GM23338 (cell line): ENCODE results near the gene PPFIA4. TPM values are rescaled to one million over a fixed set of nuclear protein-coding genes. Genes with fewer than 3 reads are reported as not detected.
"Not testable (repeated sequence)": the region's sequence is repeated elsewhere in the genome, so short reads cannot be mapped to it uniquely, and the experiment has no call there.

Source experiments
- ATAC-seq: fragments of 200-7000 bp; cut with Tn5 transposase; 3 replicates; pipeline ENCODE4 v1.9.1; 2020
- DNase-seq: peaks from one replicate; pipeline ENCODE4 v3.0.0-alpha.2; 2015; ENCODE audit warnings: low spot score
- H2AFZ ChIP-seq: fragments of 200-600 bp; sonication (generic); 2 replicates; pipeline ENCODE4 v1.8.0; 2016; ENCODE audit warnings: antibody characterized with exemption, mild to moderate bottlenecking, moderate library complexity
- H3F3A ChIP-seq: fragments of 200-600 bp; sonication (generic); replicated peaks from 2 replicates; pipeline ENCODE4 v1.8.0; 2017; ENCODE audit warnings: antibody characterized with exemption, mixed run types, low read depth
- H3K27ac ChIP-seq: fragments of 200-600 bp; sonication (generic); 2 replicates; pipeline ENCODE4 v1.6.1; 2016; ENCODE audit warnings: low read depth
- H3K27me3 ChIP-seq: fragments of 200-600 bp; sonication (generic); 2 replicates; pipeline ENCODE4 v1.8.0; 2016; ENCODE audit warnings: mild to moderate bottlenecking, mixed run types, moderate library complexity; ENCODE audit not compliant: insufficient read depth
- H3K36me3 ChIP-seq: fragments of 200-600 bp; sonication (generic); 2 replicates; pipeline ENCODE4 v1.8.0; 2016; ENCODE audit warnings: mild to moderate bottlenecking; ENCODE audit not compliant: insufficient read depth
- H3K4me1 ChIP-seq: fragments of 200-600 bp; sonication (generic); 2 replicates; pipeline ENCODE4 v1.8.0; 2016; ENCODE audit warnings: mild to moderate bottlenecking, moderate library complexity; ENCODE audit not compliant: insufficient read depth
- H3K4me2 ChIP-seq: fragments of 200-600 bp; sonication (generic); 2 replicates; pipeline ENCODE4 v1.7.1; 2017; ENCODE audit warnings: mixed run types
- H3K4me3 ChIP-seq: fragments of 200-600 bp; sonication (generic); 2 replicates; pipeline ENCODE4 v1.6.1; 2016; ENCODE audit warnings: mixed run types
- H3K79me2 ChIP-seq: fragments of 200-600 bp; sonication (generic); replicated peaks from 2 replicates; pipeline ENCODE4 v1.8.0; 2017; ENCODE audit warnings: mild to moderate bottlenecking; ENCODE audit not compliant: insufficient read depth
- H3K9me2 ChIP-seq: fragments of 200-600 bp; sonication (generic); 2 replicates; pipeline ENCODE4 v1.8.0; 2017; ENCODE audit not compliant: insufficient read depth
- H4K20me1 ChIP-seq: fragments of 200-600 bp; sonication (generic); replicated peaks from 2 replicates; pipeline ENCODE4 v1.8.0; 2017; ENCODE audit warnings: mild to moderate bottlenecking; ENCODE audit not compliant: insufficient read depth
- H3K27ac Mint-ChIP-seq: 2 replicates; pipeline ENCODE4 v1.8.0; 2020; ENCODE audit warnings: inconsistent platforms, mild to moderate bottlenecking, moderate library complexity, mixed read lengths
- H3K27me3 Mint-ChIP-seq: 3 replicates; pipeline ENCODE4 v1.8.0; 2022; ENCODE audit warnings: low read depth, mild to moderate bottlenecking, moderate library complexity, mixed read lengths, inconsistent platforms; ENCODE audit not compliant: insufficient read depth, poor library complexity
- H3K36me3 Mint-ChIP-seq: 3 replicates; pipeline ENCODE4 v1.8.0; 2021; ENCODE audit warnings: low read depth, mild to moderate bottlenecking, inconsistent platforms, moderate library complexity, mixed read lengths
- H3K4me1 Mint-ChIP-seq: 3 replicates; pipeline ENCODE4 v1.8.0; 2020; ENCODE audit warnings: mild to moderate bottlenecking, inconsistent platforms, mixed read lengths
- H3K4me3 Mint-ChIP-seq: 3 replicates; pipeline ENCODE4 v1.8.0; 2021; ENCODE audit warnings: moderate library complexity, mild to moderate bottlenecking, inconsistent platforms, mixed read lengths
- H3K9me3 Mint-ChIP-seq: 3 replicates; pipeline ENCODE4 v1.8.0; 2020; ENCODE audit warnings: moderate library complexity, mild to moderate bottlenecking, inconsistent platforms, mixed read lengths
- CREB1 ChIP-seq: fragments of 250-450 bp; sonication (Bioruptor Pico); IDR thresholded peaks from 2 replicates; pipeline ENCODE4 v1.5.0; 2020; ENCODE audit warnings: low read depth, mild to moderate bottlenecking, moderate library complexity
- EZH2 ChIP-seq: fragments of 200-600 bp; sonication (generic); IDR thresholded peaks from one replicate; pipeline ENCODE4 v1.8.0; 2017; ENCODE audit warnings: antibody characterized with exemption, mild to moderate bottlenecking, low read depth; ENCODE audit not compliant: unreplicated experiment
- EZH2phosphoT487 ChIP-seq: fragments of 200-600 bp; sonication (generic); IDR thresholded peaks from one replicate; pipeline ENCODE4 v1.8.1; 2018; ENCODE audit warnings: antibody characterized with exemption; ENCODE audit not compliant: unreplicated experiment
- NANOG ChIP-seq: IDR thresholded peaks from 2 replicates; pipeline ENCODE4 v1.6.1; 2016; ENCODE audit warnings: antibody characterized with exemption, borderline replicate concordance
- POLR2AphosphoS5 ChIP-seq: IDR thresholded peaks from 2 replicates; pipeline ENCODE4 v1.6.1; 2016; ENCODE audit warnings: antibody characterized with exemption, low read depth
- STAT1 ChIP-seq: IDR thresholded peaks from one replicate; pipeline ENCODE4 v1.6.1; 2016; ENCODE audit warnings: antibody characterized with exemption; ENCODE audit not compliant: unreplicated experiment
- ZNF114 ChIP-seq: fragments of 250-450 bp; sonication (Bioruptor Pico); IDR thresholded peaks from 2 replicates; pipeline ENCODE4 v1.5.0; 2020; ENCODE audit warnings: mild to moderate bottlenecking, moderate library complexity
- ZNF331 ChIP-seq: fragments of 250-450 bp; sonication (Bioruptor Pico); IDR thresholded peaks from 2 replicates; pipeline ENCODE4 v1.5.0; 2020; ENCODE audit warnings: low read depth, mild to moderate bottlenecking, moderate library complexity
- polyA plus RNA-seq: library from polyadenylated mRNA; unstranded; fragments of >200 nt; fragmentation: Nextera tagmentation; extraction: Ambion mirVana; gene quantifications from 2 replicates; pipeline ENCODE4 v1.2.1, GENCODE V29; 2016
- total RNA-seq: library from RNA; depleted of rRNA; stranded (reverse); fragments of >200 nt; shearing (Covaris generic); gene quantifications from 2 replicates; pipeline ENCODE4 v1.2.3, GENCODE V29; 2014
- TF ChIP-seq, protein P1 (sequence below), 2 experiments: fragments of 200-600 bp in 1 of 2; sonication (generic) in 1 of 2; conservative IDR thresholded peaks; 2 replicates each; pipeline versions ENCODE4 v1.5.1 to v1.6.1; 2016 to 2017; ENCODE audit warnings: antibody characterized with exemption in 2 of 2, low read depth in 2 of 2, mild to moderate bottlenecking in 2 of 2, moderate library complexity in 1 of 2
- TF ChIP-seq, protein P2 (sequence below): IDR thresholded peaks from one replicate; pipeline ENCODE4 v1.6.1; 2018; ENCODE audit warnings: antibody characterized with exemption; ENCODE audit not compliant: unreplicated experiment

PPFIA4 gene
- total and polyA plus RNA-seq, 2 experiments from 2014 or later, result 1.3 to 7.6 TPM

DNA sequence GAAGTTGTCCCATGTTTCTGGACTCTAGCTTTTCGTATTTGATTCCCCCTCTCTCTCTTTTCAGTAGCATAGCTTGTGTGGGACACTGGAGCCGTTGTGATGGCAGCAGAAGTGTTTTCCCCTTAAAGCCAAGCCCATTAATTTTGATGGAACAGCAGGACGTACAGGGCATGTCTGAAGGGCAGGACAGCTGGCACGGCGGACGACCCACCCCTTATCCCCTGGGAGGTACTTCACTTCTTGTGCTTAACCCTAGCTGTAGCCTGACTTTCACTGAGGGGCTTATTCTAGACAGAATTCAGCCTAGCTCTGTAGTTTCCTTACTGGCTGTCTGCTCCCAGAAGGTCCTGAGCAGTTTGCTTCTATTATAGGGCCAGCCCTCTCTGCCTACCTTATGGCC lies 8.6 kb upstream of the PPFIA4 start (continued):
- TF ChIP-seq, protein P1, sequence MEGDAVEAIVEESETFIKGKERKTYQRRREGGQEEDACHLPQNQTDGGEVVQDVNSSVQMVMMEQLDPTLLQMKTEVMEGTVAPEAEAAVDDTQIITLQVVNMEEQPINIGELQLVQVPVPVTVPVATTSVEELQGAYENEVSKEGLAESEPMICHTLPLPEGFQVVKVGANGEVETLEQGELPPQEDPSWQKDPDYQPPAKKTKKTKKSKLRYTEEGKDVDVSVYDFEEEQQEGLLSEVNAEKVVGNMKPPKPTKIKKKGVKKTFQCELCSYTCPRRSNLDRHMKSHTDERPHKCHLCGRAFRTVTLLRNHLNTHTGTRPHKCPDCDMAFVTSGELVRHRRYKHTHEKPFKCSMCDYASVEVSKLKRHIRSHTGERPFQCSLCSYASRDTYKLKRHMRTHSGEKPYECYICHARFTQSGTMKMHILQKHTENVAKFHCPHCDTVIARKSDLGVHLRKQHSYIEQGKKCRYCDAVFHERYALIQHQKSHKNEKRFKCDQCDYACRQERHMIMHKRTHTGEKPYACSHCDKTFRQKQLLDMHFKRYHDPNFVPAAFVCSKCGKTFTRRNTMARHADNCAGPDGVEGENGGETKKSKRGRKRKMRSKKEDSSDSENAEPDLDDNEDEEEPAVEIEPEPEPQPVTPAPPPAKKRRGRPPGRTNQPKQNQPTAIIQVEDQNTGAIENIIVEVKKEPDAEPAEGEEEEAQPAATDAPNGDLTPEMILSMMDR (conservative IDR thresholded peaks at IDR 0.05; ENCODE audit: low read depth in 2 of 2), result no peak
- no peak for TF ChIP-seq ZNF331 (CRISPR knock-in tag)
- no peak for TF ChIP-seq STAT1
- TF ChIP-seq, protein P2, sequence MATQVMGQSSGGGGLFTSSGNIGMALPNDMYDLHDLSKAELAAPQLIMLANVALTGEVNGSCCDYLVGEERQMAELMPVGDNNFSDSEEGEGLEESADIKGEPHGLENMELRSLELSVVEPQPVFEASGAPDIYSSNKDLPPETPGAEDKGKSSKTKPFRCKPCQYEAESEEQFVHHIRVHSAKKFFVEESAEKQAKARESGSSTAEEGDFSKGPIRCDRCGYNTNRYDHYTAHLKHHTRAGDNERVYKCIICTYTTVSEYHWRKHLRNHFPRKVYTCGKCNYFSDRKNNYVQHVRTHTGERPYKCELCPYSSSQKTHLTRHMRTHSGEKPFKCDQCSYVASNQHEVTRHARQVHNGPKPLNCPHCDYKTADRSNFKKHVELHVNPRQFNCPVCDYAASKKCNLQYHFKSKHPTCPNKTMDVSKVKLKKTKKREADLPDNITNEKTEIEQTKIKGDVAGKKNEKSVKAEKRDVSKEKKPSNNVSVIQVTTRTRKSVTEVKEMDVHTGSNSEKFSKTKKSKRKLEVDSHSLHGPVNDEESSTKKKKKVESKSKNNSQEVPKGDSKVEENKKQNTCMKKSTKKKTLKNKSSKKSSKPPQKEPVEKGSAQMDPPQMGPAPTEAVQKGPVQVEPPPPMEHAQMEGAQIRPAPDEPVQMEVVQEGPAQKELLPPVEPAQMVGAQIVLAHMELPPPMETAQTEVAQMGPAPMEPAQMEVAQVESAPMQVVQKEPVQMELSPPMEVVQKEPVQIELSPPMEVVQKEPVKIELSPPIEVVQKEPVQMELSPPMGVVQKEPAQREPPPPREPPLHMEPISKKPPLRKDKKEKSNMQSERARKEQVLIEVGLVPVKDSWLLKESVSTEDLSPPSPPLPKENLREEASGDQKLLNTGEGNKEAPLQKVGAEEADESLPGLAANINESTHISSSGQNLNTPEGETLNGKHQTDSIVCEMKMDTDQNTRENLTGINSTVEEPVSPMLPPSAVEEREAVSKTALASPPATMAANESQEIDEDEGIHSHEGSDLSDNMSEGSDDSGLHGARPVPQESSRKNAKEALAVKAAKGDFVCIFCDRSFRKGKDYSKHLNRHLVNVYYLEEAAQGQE, result no peak
- TF ChIP-seq POLR2AphosphoS5, result no peak
- TF ChIP-seq NANOG, result no peak
- no peak for TF ChIP-seq CREB1 (CRISPR knock-in tag)
- TF ChIP-seq ZNF114 (CRISPR knock-in tag), result no peak
- TF ChIP-seq EZH2phosphoT487, result no peak
- TF ChIP-seq EZH2, result no peak

DNA sequence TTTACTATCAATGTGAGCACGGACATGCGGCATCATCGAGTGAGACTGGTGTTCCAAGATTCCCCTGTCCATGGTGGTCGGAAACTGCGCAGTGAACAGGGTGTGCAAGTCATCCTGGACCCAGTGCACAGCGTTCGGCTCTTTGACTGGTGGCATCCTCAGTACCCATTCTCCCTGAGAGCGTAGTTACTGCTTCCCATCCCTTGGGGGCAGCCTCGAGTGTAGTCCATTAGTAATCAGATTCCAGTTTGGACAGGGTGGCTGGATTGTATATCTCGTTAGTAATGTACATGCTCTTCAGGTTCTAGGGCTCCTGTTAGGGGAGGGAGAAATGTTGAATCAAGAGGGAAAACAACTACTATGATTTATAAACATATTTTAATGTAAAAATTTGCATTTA lies 3.4 kb upstream of the PPFIA4 start:
- H3K27me3 Mint-ChIP-seq, result peaks cover 16% of the 10 kb centered on the region
- H3K79me2 ChIP-seq, H2AFZ ChIP-seq, H3K4me1 ChIP-seq, H3K9me2 ChIP-seq, H3K4me1 Mint-ChIP-seq, H3K27ac Mint-ChIP-seq, H3K4me3 ChIP-seq, H3K9me3 Mint-ChIP-seq, H3K4me3 Mint-ChIP-seq, H3K4me2 ChIP-seq, DNase-seq, H3K27ac ChIP-seq: not testable (repeated sequence)
- H3K36me3 Mint-ChIP-seq, result peaks cover 73% of the 10 kb centered on the region
- ATAC-seq, result peak; percentile 3; the same call in 1 of the 3 replicates
- Histone ChIP-seq H3K27me3 (peaks cover 13% of the 10 kb centered on the region), H3F3A (peaks cover 26% of the 10 kb centered on the region), H3K36me3 (peaks cover 48% of the 10 kb centered on the region), H4K20me1 (peaks cover 22% of the 10 kb centered on the region; the same call in 1 of the 2 replicates)
- TF ChIP-seq, protein P1 (conservative IDR thresholded peaks at IDR 0.05; ENCODE audit: low read depth in 2 of 2), result peak in 1 of 2 experiments; percentile 21; a peak in 1 of 4 replicates
